Smooth muscle cell of the pulmonary artery (primary cell): Measurements from ENCODE around the gene PHF19. TPM values are rescaled to one million over a fixed set of nuclear protein-coding genes. Genes with fewer than 3 reads are reported as not detected.

ENCODE experiments used
- total RNA-seq: library from RNA; depleted of rRNA; stranded (reverse); fragments of >200 nt; gene quantifications from 2 replicates; pipeline ENCODE4 v1.2.3, GENCODE V29; 2014

The PHF19 gene
- total RNA-seq = 28.2 and 31.9 TPM in 2 replicates

GRCh38 chr9:120876842-120877240 is at the start of gene PHF19:
TSS of gene PHF19 (minus strand) at chr9:120877188. CDS start at chr9:120874741, 2,447 bp downstream.

DNA sequence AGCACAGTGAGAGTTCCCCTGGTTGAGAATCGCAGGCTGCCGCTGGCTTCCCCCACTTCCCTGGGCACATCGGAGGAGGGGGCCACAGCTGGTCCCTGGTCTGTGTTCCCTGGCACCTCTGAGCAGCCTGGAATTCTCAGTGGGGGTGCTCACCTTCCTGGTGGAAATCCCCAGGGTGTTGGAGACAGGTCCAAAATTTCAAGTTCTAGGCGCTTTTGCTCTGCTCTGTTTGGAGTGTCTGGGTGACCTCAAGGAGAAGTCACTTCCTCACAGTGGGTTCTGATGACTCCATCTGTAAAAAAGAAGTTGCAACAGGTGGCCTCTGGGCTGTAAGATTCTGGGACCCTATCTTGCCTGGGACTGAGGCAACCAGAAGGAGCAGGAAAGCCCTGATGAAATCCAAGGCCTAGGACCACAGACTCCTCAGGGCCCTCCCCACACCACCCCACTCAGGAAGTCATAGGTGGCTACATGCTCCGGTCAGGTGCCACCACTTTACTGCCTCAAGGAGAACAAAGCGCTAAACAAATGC is 49.5 kb upstream of the PHF19 start, which contains the start of gene TRAF1:
Gene TRAF1, minus strand, starts transcription at position 400 of the 532 bp plus-strand sequence. CDS start 721 bp downstream, outside the sequence.

GRCh38 chr9:120842685-120843485 is 34.1 kb downstream of the PHF19 start, which contains the start of gene PSMD5:
TSS of gene PSMD5 (minus strand) at chr9:120842922. CDS start at chr9:120842909, 13 bp downstream.

Other genes with a start within 250 kb of the PHF19 start
- 15.8 and 23.2 TPM in 2 replicates for gene MEGF9, start 162.7 kb downstream of the PHF19 start, total RNA-seq
- gene FBXW2, start 83.8 kb downstream of the PHF19 start, total RNA-seq = 41.7 and 43.8 TPM in 2 replicates
- gene PSMD5, start 34.3 kb downstream of the PHF19 start, total RNA-seq = 27.3 and 35.1 TPM in 2 replicates
- gene TRAF1, start 49.6 kb upstream of the PHF19 start, total RNA-seq = 9.3 and 13.3 TPM in 2 replicates
- 5.1 and 5.3 TPM in 2 replicates for gene C5, start 173.1 kb upstream of the PHF19 start, total RNA-seq
- gene CNTRL, start 197.8 kb upstream of the PHF19 start, total RNA-seq = 2.7 and 2.9 TPM in 2 replicates